Right forelimb (tissue), 1 donor: ENCODE measurements around the gene STON2.
"Not testable (repeated sequence)": the region's sequence is repeated elsewhere in the genome, so short reads cannot be mapped to it uniquely, and the experiment has no call there.

ENCODE experiments used
- DNase-seq: peaks from one replicate; pipeline ENCODE4 v3.0.0-alpha.2; 2018

The STON2 gene

GRCh38 chr14:81382517-81383225 is 17.5 kb downstream of the STON2 start:
- DNase-seq = no peak

GRCh38 chr14:81380009-81380408 is 20.1 kb downstream of the STON2 start:
- DNase-seq = not testable (repeated sequence)

GRCh38 chr14:81371802-81372201 is 28.3 kb downstream of the STON2 start:
- DNase-seq = no peak

GRCh38 chr14:81367563-81367962 is 32.6 kb downstream of the STON2 start:
- no peak for DNase-seq

- DNase-seq = no peak
Measured at GRCh38 chr14:81366884-81367283, 33.2 kb downstream of the STON2 start.

GRCh38 chr14:81366214-81366613 is 33.9 kb downstream of the STON2 start:
- no peak for DNase-seq

- no peak for DNase-seq
Measured at GRCh38 chr14:81363746-81364378, 36.3 kb downstream of the STON2 start.

- no peak for DNase-seq
Measured at GRCh38 chr14:81353691-81354323, 46.3 kb downstream of the STON2 start.

GRCh38 chr14:81352413-81352812 is 47.7 kb downstream of the STON2 start:
- DNase-seq = no peak

- DNase-seq = no peak
Measured at GRCh38 chr14:81351205-81351604, 48.9 kb downstream of the STON2 start.

GRCh38 chr14:81350344-81351130 is 49.6 kb downstream of the STON2 start:
- DNase-seq = no peak

GRCh38 chr14:81348061-81348460 is 52.1 kb downstream of the STON2 start:
- no peak for DNase-seq

- no peak for DNase-seq
Measured at GRCh38 chr14:81345781-81346180, 54.3 kb downstream of the STON2 start.

- DNase-seq = no peak
Measured at GRCh38 chr14:81344481-81345160, 55.5 kb downstream of the STON2 start.

- DNase-seq = no peak
Measured at GRCh38 chr14:81343701-81344100, 56.4 kb downstream of the STON2 start.

GRCh38 chr14:81342850-81343580 is 57.1 kb downstream of the STON2 start:
- DNase-seq = no peak

- no peak for DNase-seq
Measured at GRCh38 chr14:81341781-81342180, 58.3 kb downstream of the STON2 start.

- no peak for DNase-seq
Measured at GRCh38 chr14:81341370-81341769, 58.8 kb downstream of the STON2 start.

GRCh38 chr14:81340201-81340600 is 59.9 kb downstream of the STON2 start:
- no peak for DNase-seq

- no peak for DNase-seq
Measured at GRCh38 chr14:81337073-81337472, 63.1 kb downstream of the STON2 start.

- DNase-seq = no peak
Measured at GRCh38 chr14:81336009-81336408, 64.1 kb downstream of the STON2 start.

GRCh38 chr14:81332725-81333124 is 67.4 kb downstream of the STON2 start:
- DNase-seq = no peak
